IMR-90 (cell line): Measurements from ENCODE around the gene DNAJC27. TPM values are rescaled to one million over a fixed set of nuclear protein-coding genes. Genes with fewer than 3 reads are reported as not detected.

Source experiments
- ATAC-seq: fragments of 200-7000 bp; cut with Tn5 transposase; 2 replicates; pipeline ENCODE4 v1.9.1; 2020; ENCODE audit warnings: low read depth, mild to moderate bottlenecking, moderate library complexity
- BruUV-seq: library from RNA; stranded (reverse); fragments of 400-500 nt; replicated peaks from 2 replicates; lab custom pipeline; 2021; lab: Mats Ljungman, UMichigan
- CTCF ChIA-PET: fragments of 300-600 bp; formaldehyde crosslinking; extraction: SDS; loops from one replicate; lab custom pipeline; 2021; ENCODE audit warnings: antibody characterized with exemption; lab: Yijun Ruan, JAX
- POLR2A ChIA-PET: fragments of 300-600 bp; sonication (Branson Sonifier 250); formaldehyde crosslinking; loops from one replicate; lab custom pipeline; 2022; ENCODE audit warnings: antibody characterized with exemption; ENCODE audit not compliant: unreplicated experiment; lab: Charles Lee
- DNase-seq: peaks from one replicate; pipeline ENCODE4 v3.0.0; 2013
- H2AFZ ChIP-seq: replicated peaks from 2 replicates; pipeline ENCODE3; 2013; ENCODE audit warnings: low read length, mild to moderate bottlenecking; ENCODE audit not compliant: poor library complexity
- H2AK5ac ChIP-seq: 2 replicates; pipeline ENCODE4 v1.6.1; 2013; ENCODE audit warnings: low read depth, low read length, inconsistent platforms
- H2AK9ac ChIP-seq: replicated peaks from 2 replicates; pipeline ENCODE3; 2013; ENCODE audit warnings: mild to moderate bottlenecking, low read depth, low read length, moderate library complexity; ENCODE audit not compliant: poor library complexity
- H2BK120ac ChIP-seq: 2 replicates; pipeline ENCODE4 v1.6.1; 2013; ENCODE audit warnings: low read depth, low read length, inconsistent platforms
- H2BK15ac ChIP-seq: 3 replicates; pipeline ENCODE4 v1.6.1; 2013; ENCODE audit warnings: low read depth, low read length, inconsistent platforms
- H2BK20ac ChIP-seq: 2 replicates; pipeline ENCODE4 v1.6.1; 2013; ENCODE audit warnings: low read depth, mild to moderate bottlenecking, inconsistent platforms, low read length, moderate library complexity
- H2BK5ac ChIP-seq: 2 replicates; pipeline ENCODE4 v1.6.1; 2013; ENCODE audit warnings: mild to moderate bottlenecking, low read depth, low read length, inconsistent platforms; ENCODE audit not compliant: poor library complexity, severe bottlenecking
- H3K14ac ChIP-seq: replicated peaks from 2 replicates; pipeline ENCODE4 v1.6.1; 2013; ENCODE audit warnings: low read depth, low read length, inconsistent platforms
- H3K18ac ChIP-seq: 2 replicates; pipeline ENCODE4 v1.6.1; 2013; ENCODE audit warnings: low read depth, low read length, control low read depth
- H3K23ac ChIP-seq: 2 replicates; pipeline ENCODE4 v1.6.1; 2013; ENCODE audit warnings: low read depth, low read length, inconsistent platforms
- H3K27ac ChIP-seq: 2 replicates; pipeline ENCODE4 v1.5.1; 2013; ENCODE audit warnings: mild to moderate bottlenecking, control low read depth, low read length; ENCODE audit not compliant: insufficient read depth
- H3K27me3 ChIP-seq: 2 replicates; pipeline ENCODE4 v1.6.1; 2013; ENCODE audit warnings: low read length; ENCODE audit not compliant: control insufficient read depth, insufficient read depth
- H3K36me3 ChIP-seq: 2 replicates; pipeline ENCODE4 v1.6.1; 2013; ENCODE audit warnings: low read length, mixed read lengths; ENCODE audit not compliant: control insufficient read depth, insufficient read depth
- H3K4ac ChIP-seq: 2 replicates; pipeline ENCODE4 v1.6.1; 2013; ENCODE audit warnings: low read depth, low read length, inconsistent platforms
- H3K4me1 ChIP-seq: 2 replicates; pipeline ENCODE4 v1.6.1; 2013; ENCODE audit warnings: low read length, mixed read lengths; ENCODE audit not compliant: control insufficient read depth, insufficient read depth
- H3K4me2 ChIP-seq: 2 replicates; pipeline ENCODE4 v1.6.1; 2013; ENCODE audit warnings: low read depth, mild to moderate bottlenecking, control low read depth, low read length, moderate library complexity
- H3K4me3 ChIP-seq: 2 replicates; pipeline ENCODE4 v1.5.1; 2013; ENCODE audit warnings: low read depth, mild to moderate bottlenecking, control low read depth, low read length, moderate library complexity; ENCODE audit not compliant: insufficient read depth
- H3K56ac ChIP-seq: 2 replicates; pipeline ENCODE4 v1.6.1; 2013; ENCODE audit warnings: low read length, inconsistent platforms; ENCODE audit not compliant: insufficient read depth; ENCODE audit errors: extremely low read depth
- H3K79me1 ChIP-seq, 2 experiments: 2 replicates each; pipeline ENCODE4 v1.6.1; 2013; ENCODE audit warnings: low read length in 2 of 2, inconsistent platforms in 1 of 2, low read depth in 1 of 2
- H3K9ac ChIP-seq: 2 replicates; pipeline ENCODE4 v1.6.1; 2013; ENCODE audit warnings: low read depth, low read length, control low read depth
- H3K9me1 ChIP-seq: 2 replicates; pipeline ENCODE4 v1.6.1; 2013; ENCODE audit warnings: low read length, inconsistent platforms; ENCODE audit not compliant: insufficient read depth
- H3K9me3 ChIP-seq: 2 replicates; pipeline ENCODE4 v1.6.1; 2013; ENCODE audit warnings: low read length; ENCODE audit not compliant: control insufficient read depth, insufficient read depth
- H4K20me1 ChIP-seq: 2 replicates; pipeline ENCODE4 v1.6.1; 2013; ENCODE audit warnings: low read length, inconsistent platforms; ENCODE audit not compliant: insufficient read depth
- H4K5ac ChIP-seq: 2 replicates; pipeline ENCODE4 v1.6.1; 2013; ENCODE audit warnings: mild to moderate bottlenecking, low read depth, low read length, control low read depth
- H4K8ac ChIP-seq, 2 experiments: 2 replicates each; pipeline ENCODE4 v1.6.1; 2013; ENCODE audit warnings: low read depth in 2 of 2, low read length in 2 of 2, control low read depth in 1 of 2, inconsistent platforms in 1 of 2
- H4K91ac ChIP-seq: 2 replicates; pipeline ENCODE4 v1.6.1; 2013; ENCODE audit warnings: low read depth, low read length, inconsistent platforms; ENCODE audit not compliant: insufficient read depth
- BHLHE40 ChIP-seq: fragments of 150-350 bp; IDR thresholded peaks from 2 replicates; pipeline ENCODE4 v1.6.1; 2016; ENCODE audit warnings: mild to moderate bottlenecking, low read depth, low read length
- CEBPB ChIP-seq: IDR thresholded peaks from 2 replicates; pipeline ENCODE4 v1.6.1; 2012; ENCODE audit warnings: low read depth, low read length, improper control_type of control experiment
- ELK1 ChIP-seq: fragments of 150-350 bp; IDR thresholded peaks from 2 replicates; pipeline ENCODE4 v1.6.1; 2016; ENCODE audit warnings: low read depth, mild to moderate bottlenecking, low read length, moderate library complexity, borderline replicate concordance
- FOS ChIP-seq: fragments of 150-350 bp; IDR thresholded peaks from 2 replicates; pipeline ENCODE4 v1.6.1; 2016; ENCODE audit warnings: low read depth, low read length
- MAFK ChIP-seq: IDR thresholded peaks from 2 replicates; pipeline ENCODE4 v1.6.1; 2012; ENCODE audit warnings: low read depth, low read length, improper control_type of control experiment
- MAZ ChIP-seq: IDR thresholded peaks from 2 replicates; pipeline ENCODE4 v1.6.1; 2012; ENCODE audit warnings: low read depth, mild to moderate bottlenecking, low read length, improper control_type of control experiment, moderate library complexity, borderline replicate concordance
- MXI1 ChIP-seq: IDR thresholded peaks from 2 replicates; pipeline ENCODE4 v1.6.1; 2012; ENCODE audit warnings: low read depth, mild to moderate bottlenecking, low read length, moderate library complexity, borderline replicate concordance
- NFE2L2 ChIP-seq: fragments of 150-350 bp; IDR thresholded peaks from 2 replicates; pipeline ENCODE4 v1.6.1; 2016; ENCODE audit warnings: low read depth, mild to moderate bottlenecking, low read length
- POLR2A ChIP-seq: IDR thresholded peaks from 2 replicates; pipeline ENCODE4 v1.6.1; 2012; ENCODE audit warnings: mild to moderate bottlenecking, low read depth, low read length
- RAD21 ChIP-seq: IDR thresholded peaks from 2 replicates; pipeline ENCODE4 v1.6.1; 2012; ENCODE audit warnings: low read length, improper control_type of control experiment
- RCOR1 ChIP-seq: IDR thresholded peaks from 2 replicates; pipeline ENCODE4 v1.6.1; 2012; ENCODE audit warnings: mild to moderate bottlenecking, low read length, improper control_type of control experiment; ENCODE audit not compliant: insufficient replicate concordance
- RFX5 ChIP-seq: IDR thresholded peaks from 2 replicates; pipeline ENCODE4 v1.8.0; 2012; ENCODE audit warnings: low read depth, mild to moderate bottlenecking, low read length, moderate library complexity
- SMC3 ChIP-seq: fragments of 150-350 bp; IDR thresholded peaks from 2 replicates; pipeline ENCODE4 v1.6.1; 2016; ENCODE audit warnings: low read depth, mild to moderate bottlenecking, antibody characterized with exemption, low read length, moderate library complexity
- WGBS, 2 experiments: methylation state at CpG; one replicate each; pipeline versions ENCODE4 v1.1.5 to v1.1.7; 2013; ENCODE audit warnings: missing lambda C conversion rate in 2 of 2; ENCODE audit not compliant: insufficient read length in 1 of 2; ENCODE audit errors: extremely low coverage in 2 of 2; 5-methylcytosine and 5-hydroxymethylcytosine counted together
- dilution Hi-C: fragments of 300-500 bp; cut with HindIII; formaldehyde crosslinking; loops from one replicate; pipeline ENCODE4 v1.14.3; 2018; ENCODE audit warnings: low sequenced_read_pairs; ENCODE audit not compliant: unreplicated experiment
- in situ Hi-C: fragments of 300-500 bp; cut with MboI; formaldehyde crosslinking; loops from 3 replicates; pipeline ENCODE4 v1.14.3; 2019; ENCODE audit warnings: low sequenced_read_pairs, inconsistent platforms, mixed read lengths
- intact Hi-C: fragments of 100-400 bp; cut with micrococcal nuclease; formaldehyde crosslinking; loops from 2 replicates; pipeline ENCODE4 v1.10.0; 2022
- polyA plus RNA-seq, 3 experiments: library from polyadenylated mRNA; depleted of rRNA; stranded (reverse); fragments of >200 nt; gene quantifications; 2 replicates each; pipeline ENCODE4 v1.2.3, GENCODE V29; 2012; ENCODE audit warnings: low replicate concordance in 1 of 3
- total RNA-seq: library from RNA; depleted of rRNA; stranded (reverse); fragments of >200 nt; gene quantifications from 2 replicates; pipeline ENCODE4 v1.2.3, GENCODE V29; 2012
- TF ChIP-seq, protein P1 (sequence below): conservative IDR thresholded peaks from 2 replicates; pipeline ENCODE4 v1.5.1; 2012; ENCODE audit warnings: mild to moderate bottlenecking, low read depth, low read length, improper control_type of control experiment

The DNAJC27 gene
- total and polyA plus RNA-seq, 2 of the 4 experiments (the other 2 are of a cell fraction): 1.6 to 2.0 TPM

DNA sequence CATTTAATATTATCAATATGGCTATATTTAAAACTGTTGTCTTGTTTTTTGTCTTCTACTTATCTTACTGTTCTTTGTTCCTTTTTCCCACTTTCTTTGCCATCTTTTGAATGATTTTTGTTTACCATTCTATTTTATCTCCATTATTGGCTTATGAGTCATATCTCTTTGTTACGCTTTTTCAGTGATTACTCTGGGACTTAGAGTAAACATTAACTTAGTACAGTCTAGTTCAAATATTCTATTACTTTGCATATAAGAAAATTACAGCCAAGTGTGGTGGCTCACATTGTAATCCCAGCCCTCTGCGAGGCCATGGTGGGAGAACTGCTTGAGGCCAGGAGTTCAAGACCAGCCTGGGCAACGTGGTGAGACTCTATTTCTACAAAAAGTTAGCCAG lies 77.8 kb downstream of the DNAJC27 start:
- dilution Hi-C loops: no loop called here
- peaks cover 0 to 14% of the 10 kb centered on the region in 2 experiments; a peak in 1 of 4 replicates for H3K79me1 ChIP-seq
- H3K4me3 ChIP-seq: no peak overlapping the region
- no peak overlapping the region for H3K23ac ChIP-seq
- H2BK120ac ChIP-seq: no peak overlapping the region
- ChIA-PET POLR2A (interaction anchor here (0.6 kb wide), 1 partner anchor 10 kb away, joined by 5 read pairs; no protein-coding TSS in a partner anchor), CTCF (no interaction called here)
- H2AK9ac ChIP-seq: no peak overlapping the region
- peak overlapping the region; percentile 63 for H2AK5ac ChIP-seq
- peak overlapping the region in 1 of 2 experiments; percentile 70; a peak in 2 of 4 replicates for H4K8ac ChIP-seq
- H2BK15ac ChIP-seq: peak overlapping the region; percentile 51; the same call in 1 of the 3 replicates
- ATAC-seq (peak; percentile 94), DNase-seq (peak; percentile 83)
- TF ChIP-seq RAD21 (no peak), BHLHE40 (peak; percentile 25; the same call in 1 of the 2 replicates), MXI1 (no peak), MAZ (no peak), RCOR1 (peak; percentile 47), RFX5 (no peak), CEBPB (no peak), POLR2A (no peak), SMC3 (no peak), FOS (peak; percentile 76; the same call in 1 of the 2 replicates), MAFK (no peak), NFE2L2 (no peak), ELK1 (no peak)
- TF ChIP-seq, protein P1, sequence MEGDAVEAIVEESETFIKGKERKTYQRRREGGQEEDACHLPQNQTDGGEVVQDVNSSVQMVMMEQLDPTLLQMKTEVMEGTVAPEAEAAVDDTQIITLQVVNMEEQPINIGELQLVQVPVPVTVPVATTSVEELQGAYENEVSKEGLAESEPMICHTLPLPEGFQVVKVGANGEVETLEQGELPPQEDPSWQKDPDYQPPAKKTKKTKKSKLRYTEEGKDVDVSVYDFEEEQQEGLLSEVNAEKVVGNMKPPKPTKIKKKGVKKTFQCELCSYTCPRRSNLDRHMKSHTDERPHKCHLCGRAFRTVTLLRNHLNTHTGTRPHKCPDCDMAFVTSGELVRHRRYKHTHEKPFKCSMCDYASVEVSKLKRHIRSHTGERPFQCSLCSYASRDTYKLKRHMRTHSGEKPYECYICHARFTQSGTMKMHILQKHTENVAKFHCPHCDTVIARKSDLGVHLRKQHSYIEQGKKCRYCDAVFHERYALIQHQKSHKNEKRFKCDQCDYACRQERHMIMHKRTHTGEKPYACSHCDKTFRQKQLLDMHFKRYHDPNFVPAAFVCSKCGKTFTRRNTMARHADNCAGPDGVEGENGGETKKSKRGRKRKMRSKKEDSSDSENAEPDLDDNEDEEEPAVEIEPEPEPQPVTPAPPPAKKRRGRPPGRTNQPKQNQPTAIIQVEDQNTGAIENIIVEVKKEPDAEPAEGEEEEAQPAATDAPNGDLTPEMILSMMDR: no peak
- no peak overlapping the region; the same call in 1 of the 2 replicates for H3K14ac ChIP-seq
- peaks cover 13% of the 10 kb centered on the region for H3K9me3 ChIP-seq
- H3K27me3 ChIP-seq: no peaks in the 10 kb centered on the region
- peak overlapping the region; percentile 98 for H3K27ac ChIP-seq
- H3K56ac ChIP-seq: no peak overlapping the region
- no peak overlapping the region for H2BK20ac ChIP-seq
- H4K20me1 ChIP-seq: 0 out of 2 replicates have a peak, but pooled peaks cover 2% of the 10 kb centered on the region
- H3K4ac ChIP-seq: peak overlapping the region; percentile 7; the same call in 1 of the 2 replicates
- 86% methylated on average over 1 of the region's 3 CpGs; no CpG with 5 or more reads in 1 of the 2 experiments for WGBS, 2 experiments
- peaks cover 6% of the 10 kb centered on the region for H3K36me3 ChIP-seq
- H4K91ac ChIP-seq: no peak overlapping the region
- H3K9ac ChIP-seq: no peak overlapping the region
- intact Hi-C loops: no loop called here
- peak overlapping the region; percentile 94 for H3K18ac ChIP-seq
- H2BK5ac ChIP-seq: peak overlapping the region; percentile 81
- BruUV-seq: no TSS peak
- in situ Hi-C loops: no loop called here
- no peak overlapping the region for H2AFZ ChIP-seq
- peaks cover 7% of the 10 kb centered on the region for H3K4me1 ChIP-seq
- peaks cover 8% of the 10 kb centered on the region; the same call in 1 of the 2 replicates for H3K9me1 ChIP-seq
- H4K5ac ChIP-seq: peak overlapping the region; percentile 91
- H3K4me2 ChIP-seq: peak overlapping the region; percentile 22
